Measurements from ENCODE around the gene NAA38. TPM values are rescaled to one million over a fixed set of nuclear protein-coding genes. Genes with fewer than 3 reads are reported as not detected.

Gene NAA38
- total and polyA plus RNA-seq, 2 donors (not counting 1 experiment from before 2014, with no cell fraction given) = 20.0 to 80.5 TPM

GRCh38 chr17:7852919-7853690 is 4.3 kb downstream of the NAA38 start:
- Histone ChIP-seq H3K9me3 (ENCODE audit: control extremely low read depth in 1 of 3, control insufficient read depth in 2 of 3, insufficient read depth in 1 of 3, low read length in 2 of 3) (no peaks in the 10 kb centered on the region), H3K9ac (ENCODE audit: low read length) (no peak overlapping the region), H4K20me1 (ENCODE audit: control insufficient read depth, insufficient read depth, low read length, poor library complexity, severe bottlenecking) (peaks cover 56% of the 10 kb centered on the region), H3K79me2 (ENCODE audit: control insufficient read depth, insufficient read depth, low read length) (peaks cover 9% of the 10 kb centered on the region), H3K27ac (ENCODE audit: low read length in 2 of 2) (no peak overlapping the region), H3K27me3 (replicated peaks in 1 of 4; ENCODE audit: control extremely low read depth in 1 of 4, control insufficient read depth in 3 of 4, insufficient read depth in 4 of 4, low read length in 3 of 4) (no peaks in the 10 kb centered on the region), H3K36me3 (replicated peaks in 1 of 2; ENCODE audit: control extremely low read depth in 1 of 2, control insufficient read depth in 1 of 2, extremely low read depth in 1 of 2, insufficient read depth in 2 of 2, low read length in 1 of 2) (peaks cover 0 to 21% of the 10 kb centered on the region in 2 experiments), H3K4me3 (ENCODE audit: control extremely low read depth in 1 of 5, extremely low read depth in 1 of 5, insufficient read depth in 1 of 5, low read depth in 2 of 5, low read length in 4 of 5) (no peak overlapping the region), H2AFZ (ENCODE audit: insufficient read depth, low read depth, low read length, poor library complexity, severe bottlenecking) (no peak overlapping the region), H3K4me2 (replicated peaks; ENCODE audit: low read depth, low read length, poor library complexity, severe bottlenecking) (no peak overlapping the region), H3K4me1 (ENCODE audit: control insufficient read depth in 2 of 2, insufficient read depth in 2 of 2, low read length in 2 of 2) (peaks cover 21 to 36% of the 10 kb centered on the region in 2 donors)
- peaks cover 22% of the 10 kb centered on the region for H3K4me1 Mint-ChIP-seq
- TF ChIP-seq CTCF (IDR thresholded peaks at IDR 0.05) = no peak
- no peak for TF ChIP-seq EZH2 (IDR thresholded peaks at IDR 0.05; ENCODE audit: borderline replicate concordance, insufficient read depth, low read depth, low read length, poor library complexity, severe bottlenecking)
- H3K27me3 Mint-ChIP-seq = no peaks in the 10 kb centered on the region
- WGBS (ENCODE audit: insufficient coverage) = 96% methylated on average over 48 of the region's 51 CpGs
- intact Hi-C loops (cut with micrococcal nuclease) = no loop called here
- no peak overlapping the region for H3K27ac Mint-ChIP-seq
- H3K4me3 Mint-ChIP-seq = no peak overlapping the region
- ATAC-seq (ENCODE audit: low read depth) (no peak), DNase-seq (peak; percentile 60)
- CTCF ChIA-PET = interaction anchor here (0.6 to 4.0 kb wide), 3 partner anchors 10 to 32 kb away, joined by 3 to 49 read pairs (median 3); partner anchors contain the start of gene KDM6B
- H3K9me3 Mint-ChIP-seq (ENCODE audit: insufficient read depth) = no peaks in the 10 kb centered on the region
- POLR2A ChIA-PET = interaction anchor here (0.7 kb wide), 1 partner anchor 136 kb away, joined by 4 read pairs; no protein-coding TSS in a partner anchor

GRCh38 chr17:7852262-7852670 is 5.1 kb downstream of the NAA38 start:
- H3K27ac Mint-ChIP-seq = peak overlapping the region; percentile 82
- Histone ChIP-seq H3K27me3 (replicated peaks in 1 of 4; ENCODE audit: control extremely low read depth in 1 of 4, control insufficient read depth in 3 of 4, insufficient read depth in 4 of 4, low read length in 3 of 4) (no peaks in the 10 kb centered on the region), H3K36me3 (replicated peaks in 1 of 2; ENCODE audit: control extremely low read depth in 1 of 2, control insufficient read depth in 1 of 2, extremely low read depth in 1 of 2, insufficient read depth in 2 of 2, low read length in 1 of 2) (peaks cover 0 to 27% of the 10 kb centered on the region in 2 experiments), H3K9ac (ENCODE audit: low read length) (no peak overlapping the region), H2AFZ (ENCODE audit: insufficient read depth, low read depth, low read length, poor library complexity, severe bottlenecking) (no peak overlapping the region), H3K79me2 (ENCODE audit: control insufficient read depth, insufficient read depth, low read length) (peaks cover 10% of the 10 kb centered on the region), H4K20me1 (ENCODE audit: control insufficient read depth, insufficient read depth, low read length, poor library complexity, severe bottlenecking) (peaks cover 64% of the 10 kb centered on the region), H3K9me3 (ENCODE audit: control extremely low read depth in 1 of 3, control insufficient read depth in 2 of 3, insufficient read depth in 1 of 3, low read length in 2 of 3) (no peaks in the 10 kb centered on the region), H3K4me2 (replicated peaks; ENCODE audit: low read depth, low read length, poor library complexity, severe bottlenecking) (peak overlapping the region; percentile 73), H3K4me3 (ENCODE audit: control extremely low read depth in 1 of 5, extremely low read depth in 1 of 5, insufficient read depth in 1 of 5, low read depth in 2 of 5, low read length in 4 of 5) (no peak overlapping the region), H3K27ac (ENCODE audit: low read length in 2 of 2) (no peak overlapping the region), H3K4me1 (ENCODE audit: control insufficient read depth in 2 of 2, insufficient read depth in 2 of 2, low read length in 2 of 2) (peaks cover 21 to 35% of the 10 kb centered on the region in 2 donors)
- TF ChIP-seq EZH2 (IDR thresholded peaks at IDR 0.05; ENCODE audit: borderline replicate concordance, insufficient read depth, low read depth, low read length, poor library complexity, severe bottlenecking) = no peak
- TF ChIP-seq CTCF (IDR thresholded peaks at IDR 0.05) = no peak
- 87% methylated on average over 20 of the region's 20 CpGs for WGBS (ENCODE audit: insufficient coverage)
- intact Hi-C loops (cut with micrococcal nuclease) = no loop called here
- no peaks in the 10 kb centered on the region for H3K9me3 Mint-ChIP-seq (ENCODE audit: insufficient read depth)
- CTCF ChIA-PET = interaction anchor here (0.6 to 4.0 kb wide), 5 partner anchors 18 to 52 kb away, joined by 3 to 49 read pairs (median 4); partner anchors contain the start of gene KDM6B
- H3K4me1 Mint-ChIP-seq = peaks cover 22% of the 10 kb centered on the region
- POLR2A ChIA-PET = no interaction called here
- peak overlapping the region; percentile 71 for H3K4me3 Mint-ChIP-seq
- H3K27me3 Mint-ChIP-seq = no peaks in the 10 kb centered on the region
- ATAC-seq (ENCODE audit: low read depth) (no peak), DNase-seq (no peak)

All from B cell (primary cell).